Skeletal muscle satellite cell (primary cell): ENCODE data around the gene IL17RA.

Experiments used
- H3K27me3 ChIP-seq: 2 replicates; pipeline ENCODE4 v1.7.0; 2013; ENCODE audit warnings: low read length; ENCODE audit not compliant: control insufficient read depth, insufficient read depth
- H3K36me3 ChIP-seq: 2 replicates; pipeline ENCODE4 v1.7.0; 2013; ENCODE audit warnings: mild to moderate bottlenecking, control low read depth, low read length; ENCODE audit not compliant: insufficient read depth
- H3K4me1 ChIP-seq: 2 replicates; pipeline ENCODE4 v1.7.0; 2013; ENCODE audit warnings: low read length; ENCODE audit not compliant: control insufficient read depth, insufficient read depth
- H3K4me2 ChIP-seq: 2 replicates; pipeline ENCODE4 v1.7.0; 2013; ENCODE audit warnings: mild to moderate bottlenecking, low read length
- H3K4me3 ChIP-seq: 2 replicates; pipeline ENCODE4 v1.7.0; 2013; ENCODE audit warnings: low read length
- H3K9ac ChIP-seq: 2 replicates; pipeline ENCODE4 v1.7.0; 2013; ENCODE audit warnings: mild to moderate bottlenecking, low read depth, low read length, moderate library complexity
- H3K9me3 ChIP-seq: replicated peaks from 2 replicates; pipeline ENCODE4 v1.7.0; 2013; ENCODE audit warnings: mild to moderate bottlenecking, control low read depth, low read length

The IL17RA gene

GRCh38 chr22:17086296-17086695 lies 1.5 kb downstream of the IL17RA start:
- Histone ChIP-seq H3K4me3 (peak overlapping the region; percentile 84), H3K27me3 (no peaks in the 10 kb centered on the region), H3K9ac (no peak overlapping the region), H3K4me1 (peaks cover 34% of the 10 kb centered on the region), H3K9me3 (no peaks in the 10 kb centered on the region), H3K36me3 (no peaks in the 10 kb centered on the region), H3K4me2 (peak overlapping the region; percentile 92)

- H3K4me1 ChIP-seq = peaks cover 34% of the 10 kb centered on the region
- no peaks in the 10 kb centered on the region for H3K27me3 ChIP-seq
- no peaks in the 10 kb centered on the region for H3K9me3 ChIP-seq
- no peak overlapping the region for H3K9ac ChIP-seq
- H3K4me2 ChIP-seq = peak overlapping the region; percentile 92
- no peaks in the 10 kb centered on the region for H3K36me3 ChIP-seq
- H3K4me3 ChIP-seq = peak overlapping the region; percentile 14
Measured at GRCh38 chr22:17086788-17087497, 2.1 kb downstream of the IL17RA start.

- no peak overlapping the region for H3K9ac ChIP-seq
- peaks cover 34% of the 10 kb centered on the region for H3K4me1 ChIP-seq
- H3K36me3 ChIP-seq = no peaks in the 10 kb centered on the region
- no peaks in the 10 kb centered on the region for H3K9me3 ChIP-seq
- H3K4me2 ChIP-seq = peak overlapping the region; percentile 92
- no peak overlapping the region for H3K4me3 ChIP-seq
- no peaks in the 10 kb centered on the region for H3K27me3 ChIP-seq
Measured at GRCh38 chr22:17087498-17088131, 2.8 kb downstream of the IL17RA start.

- peaks cover 25% of the 10 kb centered on the region for H3K4me1 ChIP-seq
Measured at GRCh38 chr22:17090550-17090949, 5.8 kb downstream of the IL17RA start.

GRCh38 chr22:17091851-17092250 lies 7.1 kb downstream of the IL17RA start:
- Histone ChIP-seq H3K4me1 (peaks cover 13% of the 10 kb centered on the region), H3K9me3 (no peaks in the 10 kb centered on the region), H3K4me2 (no peak overlapping the region), H3K27me3 (no peaks in the 10 kb centered on the region), H3K4me3 (no peak overlapping the region), H3K9ac (no peak overlapping the region), H3K36me3 (no peaks in the 10 kb centered on the region)

More at GRCh38 chr22:17090550-17090949, 5.8 kb downstream of the IL17RA start:
- Histone ChIP-seq H3K27me3 (no peaks in the 10 kb centered on the region), H3K9ac (no peak overlapping the region), H3K9me3 (no peaks in the 10 kb centered on the region), H3K4me2 (no peak overlapping the region), H3K4me3 (no peak overlapping the region), H3K36me3 (no peaks in the 10 kb centered on the region)

- Histone ChIP-seq H3K9ac (no peak overlapping the region), H3K4me2 (no peak overlapping the region), H3K4me3 (no peak overlapping the region), H3K36me3 (peaks cover 7% of the 10 kb centered on the region), H3K27me3 (no peaks in the 10 kb centered on the region), H3K9me3 (no peaks in the 10 kb centered on the region), H3K4me1 (peaks cover under 1% of the 10 kb centered on the region)
Measured at GRCh38 chr22:17093081-17093480, 8.3 kb downstream of the IL17RA start.

GRCh38 chr22:17095538-17095937 lies 10.7 kb downstream of the IL17RA start:
- H3K36me3 ChIP-seq = peaks cover 28% of the 10 kb centered on the region
- no peak overlapping the region for H3K4me3 ChIP-seq
- no peak overlapping the region for H3K9ac ChIP-seq
- H3K9me3 ChIP-seq = no peaks in the 10 kb centered on the region
- no peak overlapping the region for H3K4me2 ChIP-seq
- H3K4me1 ChIP-seq = no peaks in the 10 kb centered on the region
- no peaks in the 10 kb centered on the region for H3K27me3 ChIP-seq

GRCh38 chr22:17096071-17096470 lies 11.3 kb downstream of the IL17RA start:
- Histone ChIP-seq H3K4me1 (no peaks in the 10 kb centered on the region), H3K4me3 (no peak overlapping the region), H3K27me3 (no peaks in the 10 kb centered on the region), H3K4me2 (no peak overlapping the region), H3K9me3 (no peaks in the 10 kb centered on the region), H3K36me3 (peaks cover 33% of the 10 kb centered on the region), H3K9ac (no peak overlapping the region)

- peaks cover 2% of the 10 kb centered on the region for H3K4me1 ChIP-seq
- H3K9ac ChIP-seq = no peak overlapping the region
- H3K27me3 ChIP-seq = no peaks in the 10 kb centered on the region
- no peak overlapping the region for H3K4me2 ChIP-seq
- no peaks in the 10 kb centered on the region for H3K9me3 ChIP-seq
- H3K4me3 ChIP-seq = no peak overlapping the region
- H3K36me3 ChIP-seq = peaks cover 43% of the 10 kb centered on the region
Measured at GRCh38 chr22:17097062-17097461, 12.3 kb downstream of the IL17RA start.

- Histone ChIP-seq H3K27me3 (no peaks in the 10 kb centered on the region), H3K4me1 (peaks cover 3% of the 10 kb centered on the region), H3K36me3 (peaks cover 45% of the 10 kb centered on the region), H3K9ac (no peak overlapping the region), H3K4me2 (no peak overlapping the region), H3K4me3 (no peak overlapping the region), H3K9me3 (no peaks in the 10 kb centered on the region)
Measured at GRCh38 chr22:17097701-17098100, 12.9 kb downstream of the IL17RA start.

GRCh38 chr22:17098379-17098819 lies 13.6 kb downstream of the IL17RA start:
- peaks cover 3% of the 10 kb centered on the region for H3K4me1 ChIP-seq
- no peak overlapping the region for H3K9ac ChIP-seq
- no peak overlapping the region for H3K4me3 ChIP-seq
- peaks cover 51% of the 10 kb centered on the region for H3K36me3 ChIP-seq
- H3K27me3 ChIP-seq = no peaks in the 10 kb centered on the region
- no peaks in the 10 kb centered on the region for H3K9me3 ChIP-seq
- no peak overlapping the region for H3K4me2 ChIP-seq

- H3K4me1 ChIP-seq = peaks cover 3% of the 10 kb centered on the region
- no peak overlapping the region for H3K9ac ChIP-seq
- peaks cover 62% of the 10 kb centered on the region for H3K36me3 ChIP-seq
- H3K27me3 ChIP-seq = no peaks in the 10 kb centered on the region
- H3K4me2 ChIP-seq = no peak overlapping the region
- no peaks in the 10 kb centered on the region for H3K9me3 ChIP-seq
- no peak overlapping the region for H3K4me3 ChIP-seq
Measured at GRCh38 chr22:17100621-17101020, 15.8 kb downstream of the IL17RA start.
